Vagina (tissue), 2 donors: ENCODE measurements around the gene IGSF5. TPM values are rescaled to one million over a fixed set of nuclear protein-coding genes. Genes with fewer than 3 reads are reported as not detected.
A peak's percentile ranks its signal among the peaks of the same experiment; 100 is the strongest.

Source experiments
- DNase-seq, 2 donors: peaks; one replicate each; pipeline ENCODE4 v3.0.0-alpha.2; 2017; ENCODE audit errors: extremely low spot score in 2 of 2
- H3K27ac ChIP-seq: fragments of 200-600 bp; sonication (generic); one replicate; pipeline ENCODE4 v1.5.1; 2019
- H3K27me3 ChIP-seq: fragments of 200-600 bp; sonication (generic); one replicate; pipeline ENCODE4 v1.5.1; 2019
- H3K36me3 ChIP-seq, 2 donors: fragments of 200-600 bp; sonication (generic); one replicate each; pipeline ENCODE4 v1.5.1; 2017 to 2019
- H3K4me1 ChIP-seq: fragments of 200-600 bp; sonication (generic); one replicate; pipeline ENCODE4 v1.5.1; 2019
- H3K4me3 ChIP-seq, 2 donors: fragments of 200-600 bp; sonication (generic); 1 replicate in 1 of 2; 2 replicates in 1 of 2; pipeline ENCODE4 v1.5.1; 2016 to 2019
- H3K9me3 ChIP-seq: fragments of 200-600 bp; sonication (generic); one replicate; pipeline ENCODE4 v1.5.1; 2019
- CTCF ChIP-seq, 3 experiments: fragments of 450-650 bp in 2 of 3; fragments of 200-600 bp in 1 of 3; sonication (generic) in 1 of 3; IDR thresholded peaks; one replicate each; pipeline ENCODE4 v1.5.1; 2017 to 2019; ENCODE audit warnings: antibody characterized with exemption in 3 of 3, mild to moderate bottlenecking in 2 of 3, moderate library complexity in 2 of 3
- POLR2A ChIP-seq, 2 donors: fragments of 450-650 bp; IDR thresholded peaks; one replicate each; pipeline ENCODE4 v1.6.1; 2017; ENCODE audit warnings: antibody characterized with exemption in 2 of 2, mild to moderate bottlenecking in 2 of 2, moderate library complexity in 2 of 2
- POLR2AphosphoS5 ChIP-seq, 2 donors: sonication (generic); formaldehyde crosslinking; IDR thresholded peaks; one replicate each; pipeline ENCODE4 v1.9.0; 2017; ENCODE audit warnings: antibody characterized with exemption in 2 of 2, mild to moderate bottlenecking in 2 of 2, low read depth in 1 of 2; ENCODE audit not compliant: insufficient read depth in 1 of 2
- intact Hi-C: fragments of 100-400 bp; cut with DNase I; formaldehyde crosslinking; loops from one replicate; pipeline ENCODE4 v1.15.1; 2023
- total RNA-seq: library from RNA; depleted of rRNA; stranded (reverse); fragments of >200 nt; gene quantifications from one replicate; pipeline ENCODE4 v1.2.3, GENCODE V29; 2016

IGSF5 gene
- total RNA-seq, 1 donor from 2014 or later, result not detected

- no peak for DNase-seq
- intact Hi-C loops, result no loop called here
- no peak overlapping the region for H3K4me3 ChIP-seq
- no peaks in the 10 kb centered on the region for H3K36me3 ChIP-seq
- no peaks in the 10 kb centered on the region for H3K4me1 ChIP-seq
- H3K27me3 ChIP-seq, result no peaks in the 10 kb centered on the region
- no peak overlapping the region for H3K27ac ChIP-seq
- TF ChIP-seq CTCF (IDR thresholded peaks at IDR 0.05) (no peak), POLR2AphosphoS5 (IDR thresholded peaks at IDR 0.05; ENCODE audit: insufficient read depth in 1 of 2, low read depth in 1 of 2) (no peak), POLR2A (IDR thresholded peaks at IDR 0.05) (no peak)
- H3K9me3 ChIP-seq, result no peaks in the 10 kb centered on the region
Observed at GRCh38 chr21:39825250-39825649, 80.3 kb downstream of the IGSF5 start.

- Histone ChIP-seq H3K9me3 (no peaks in the 10 kb centered on the region), H3K4me3 (no peak overlapping the region), H3K36me3 (no peaks in the 10 kb centered on the region), H3K4me1 (no peaks in the 10 kb centered on the region), H3K27me3 (no peaks in the 10 kb centered on the region), H3K27ac (no peak overlapping the region)
- no peak for DNase-seq
- TF ChIP-seq POLR2A (IDR thresholded peaks at IDR 0.05) (no peak), POLR2AphosphoS5 (IDR thresholded peaks at IDR 0.05; ENCODE audit: insufficient read depth in 1 of 2, low read depth in 1 of 2) (no peak), CTCF (IDR thresholded peaks at IDR 0.05) (no peak)
- intact Hi-C loops, result no loop called here
Observed at GRCh38 chr21:39834543-39834942, 89.6 kb downstream of the IGSF5 start.

GRCh38 chr21:39837861-39838359, 92.9 kb downstream of the IGSF5 start:
- no peak overlapping the region for H3K27ac ChIP-seq
- no peaks in the 10 kb centered on the region for H3K9me3 ChIP-seq
- intact Hi-C loops, result no loop called here
- no peak for TF ChIP-seq POLR2AphosphoS5 (IDR thresholded peaks at IDR 0.05; ENCODE audit: insufficient read depth in 1 of 2, low read depth in 1 of 2)
- TF ChIP-seq CTCF (IDR thresholded peaks at IDR 0.05), result no peak
- TF ChIP-seq POLR2A (IDR thresholded peaks at IDR 0.05), result no peak
- no peaks in the 10 kb centered on the region for H3K36me3 ChIP-seq
- no peak overlapping the region for H3K4me3 ChIP-seq
- H3K4me1 ChIP-seq, result no peaks in the 10 kb centered on the region
- H3K27me3 ChIP-seq, result no peaks in the 10 kb centered on the region
- DNase-seq, result no peak

GRCh38 chr21:39840373-39841097, 95.6 kb downstream of the IGSF5 start:
- intact Hi-C loops, result no loop called here
- TF ChIP-seq POLR2A (IDR thresholded peaks at IDR 0.05), result no peak
- no peak for TF ChIP-seq CTCF (IDR thresholded peaks at IDR 0.05)
- TF ChIP-seq POLR2AphosphoS5 (IDR thresholded peaks at IDR 0.05; ENCODE audit: insufficient read depth in 1 of 2, low read depth in 1 of 2), result no peak
- Histone ChIP-seq H3K4me1 (no peaks in the 10 kb centered on the region), H3K4me3 (no peak overlapping the region), H3K36me3 (no peaks in the 10 kb centered on the region), H3K9me3 (no peaks in the 10 kb centered on the region), H3K27ac (no peak overlapping the region), H3K27me3 (no peaks in the 10 kb centered on the region)
- DNase-seq, result no peak

- no peaks in the 10 kb centered on the region for H3K9me3 ChIP-seq
- no peaks in the 10 kb centered on the region for H3K36me3 ChIP-seq
- no peaks in the 10 kb centered on the region for H3K4me1 ChIP-seq
- intact Hi-C loops, result no loop called here
- peak overlapping the region; percentile 23 for H3K27ac ChIP-seq
- DNase-seq, result no peak
- H3K27me3 ChIP-seq, result no peaks in the 10 kb centered on the region
- TF ChIP-seq POLR2AphosphoS5 (IDR thresholded peaks at IDR 0.05; ENCODE audit: insufficient read depth in 1 of 2, low read depth in 1 of 2) (no peak), POLR2A (IDR thresholded peaks at IDR 0.05) (no peak), CTCF (IDR thresholded peaks at IDR 0.05) (no peak)
- no peak overlapping the region for H3K4me3 ChIP-seq
Observed at GRCh38 chr21:39842741-39843459, 97.9 kb downstream of the IGSF5 start.
